Measurements from ENCODE around the gene ARF3.

DNA sequence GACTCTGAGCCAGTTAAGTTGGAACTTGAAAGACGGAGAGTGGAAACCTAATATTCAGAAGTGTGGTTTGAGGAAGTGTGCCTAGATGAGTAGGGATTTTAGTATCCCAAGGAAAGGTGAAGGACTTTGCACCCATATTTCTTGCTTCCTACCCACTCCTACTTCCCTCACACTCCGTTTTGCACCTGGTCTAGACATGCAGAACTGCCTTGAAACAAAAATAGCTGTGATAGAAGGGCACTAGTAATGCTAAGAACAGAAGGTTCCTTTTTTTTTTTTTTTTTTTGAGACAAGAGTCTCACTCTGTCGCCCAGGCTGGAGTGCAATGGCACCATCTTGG, 732 bp upstream of the ARF3 start:
- TF ChIP-seq CTCF (IDR thresholded peaks at IDR 0.05) (no peak), REST (IDR thresholded peaks at IDR 0.05; ENCODE audit: insufficient read depth in 1 of 2, low read depth in 2 of 2, low read length in 1 of 2) (no peak), TCF7L2 (IDR thresholded peaks at IDR 0.05; ENCODE audit: low read depth, low read length) (no peak)

Data from Panc1 (cell line).